PC-9 (cell line): ENCODE data around the gene TDRD7. TPM values are rescaled to one million over a fixed set of nuclear protein-coding genes. Genes with fewer than 3 reads are reported as not detected.

ENCODE experiments used
- BruUV-seq: library from RNA; stranded (reverse); fragments of 400-500 nt; replicated peaks from 2 replicates; lab custom pipeline; 2021; lab: Mats Ljungman, UMichigan
- CTCF ChIA-PET: fragments of 300-600 bp; sonication (Branson Sonifier 250); formaldehyde crosslinking; loops from one replicate; lab custom pipeline; 2022; ENCODE audit warnings: antibody characterized with exemption; lab: Charles Lee
- POLR2A ChIA-PET: fragments of 300-600 bp; sonication (Branson Sonifier 250); formaldehyde crosslinking; loops from one replicate; lab custom pipeline; 2022; ENCODE audit warnings: antibody characterized with exemption; ENCODE audit not compliant: unreplicated experiment; lab: Charles Lee
- DNase-seq, 2 experiments: peaks; one replicate each; pipeline versions ENCODE4 v3.0.0 to v3.0.0-alpha.2; 2015 to 2022; ENCODE audit warnings: mixed read lengths in 1 of 2
- H2AFZ ChIP-seq: fragments of 200-600 bp; sonication (generic); 2 replicates; pipeline ENCODE4 v1.8.1; 2017; ENCODE audit warnings: antibody characterized with exemption
- H3F3A ChIP-seq: fragments of 200-600 bp; sonication (generic); 2 replicates; pipeline ENCODE4 v1.8.1; 2017; ENCODE audit warnings: antibody characterized with exemption, mild to moderate bottlenecking, low read depth; ENCODE audit not compliant: insufficient read depth
- H3K27ac ChIP-seq: fragments of 200-600 bp; sonication (generic); 2 replicates; pipeline ENCODE4 v1.6.1; 2016; ENCODE audit warnings: mixed run types
- H3K27me3 ChIP-seq: fragments of 200-600 bp; sonication (generic); 2 replicates; pipeline ENCODE4 v1.6.1; 2016; ENCODE audit warnings: low read depth, mixed run types; ENCODE audit not compliant: insufficient read depth
- H3K36me3 ChIP-seq: fragments of 200-600 bp; sonication (generic); 2 replicates; pipeline ENCODE4 v1.6.1; 2016; ENCODE audit warnings: low read depth, mixed run types
- H3K4me1 ChIP-seq: fragments of 200-600 bp; sonication (generic); replicated peaks from 2 replicates; pipeline ENCODE4 v1.6.1; 2016; ENCODE audit warnings: mixed run types; ENCODE audit not compliant: insufficient read depth
- H3K4me2 ChIP-seq: fragments of 200-600 bp; sonication (generic); 2 replicates; pipeline ENCODE4 v1.6.1; 2017; ENCODE audit warnings: mixed run types
- H3K4me3 ChIP-seq: fragments of 200-600 bp; sonication (generic); 2 replicates; pipeline ENCODE4 v1.6.1; 2016; ENCODE audit warnings: mixed run types
- H3K79me2 ChIP-seq: fragments of 200-600 bp; sonication (generic); 2 replicates; pipeline ENCODE4 v1.6.1; 2017; ENCODE audit warnings: low read depth, mixed run types
- H3K9me2 ChIP-seq: fragments of 200-600 bp; sonication (generic); 2 replicates; pipeline ENCODE4 v1.8.1; 2017; ENCODE audit warnings: mild to moderate bottlenecking; ENCODE audit not compliant: insufficient read depth
- H3K9me3 ChIP-seq: fragments of 200-600 bp; sonication (generic); 2 replicates; pipeline ENCODE4 v1.8.1; 2016; ENCODE audit warnings: low read depth; ENCODE audit not compliant: insufficient read depth
- H4K20me1 ChIP-seq: fragments of 200-600 bp; sonication (generic); 2 replicates; pipeline ENCODE4 v1.8.1; 2017; ENCODE audit not compliant: insufficient read depth
- EZH2 ChIP-seq: fragments of 200-600 bp; sonication (generic); IDR thresholded peaks from 2 replicates; pipeline ENCODE4 v1.8.0; 2017; ENCODE audit warnings: antibody characterized with exemption, low read depth
- intact Hi-C: fragments of 100-400 bp; cut with micrococcal nuclease; formaldehyde crosslinking; loops from one replicate; pipeline ENCODE4 v1.10.0; 2022; ENCODE audit not compliant: unreplicated experiment
- total RNA-seq: library from RNA; stranded (reverse); gene quantifications from 2 replicates; pipeline ENCODE4 v1.2.3, GENCODE V29; 2021
- TF ChIP-seq, protein P1 (sequence below): fragments of 200-600 bp; sonication (generic); conservative IDR thresholded peaks from 2 replicates; pipeline ENCODE4 v1.6.1; 2017; ENCODE audit warnings: mixed run types, antibody characterized with exemption, mild to moderate bottlenecking, moderate library complexity

Gene TDRD7
- total RNA-seq, 1 experiment from 2014 or later = 14.2 TPM

DNA sequence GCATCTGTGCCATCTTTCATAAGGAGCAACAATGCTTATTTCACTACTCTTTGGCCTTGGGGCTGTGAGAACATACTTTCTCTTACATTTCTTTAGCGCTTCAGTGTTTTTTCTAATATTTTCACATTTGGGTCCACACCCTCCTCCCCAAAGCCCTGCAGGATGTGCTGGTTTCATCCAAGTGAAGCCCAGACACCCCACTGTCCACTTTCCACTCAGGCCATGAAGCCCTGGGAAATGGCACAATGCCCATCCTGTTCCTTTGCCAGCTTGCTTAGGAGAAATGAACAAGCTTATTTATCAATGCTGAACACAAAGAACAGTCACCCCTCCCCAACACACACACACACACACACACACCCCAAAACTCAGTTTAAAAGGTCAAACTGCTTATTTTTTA, 72.2 kb downstream of the TDRD7 start:
- Histone ChIP-seq H3K4me3 (no peak overlapping the region), H3F3A (no peaks in the 10 kb centered on the region), H3K27me3 (no peaks in the 10 kb centered on the region), H3K4me2 (no peak overlapping the region), H3K9me2 (no peaks in the 10 kb centered on the region), H3K4me1 (no peaks in the 10 kb centered on the region), H4K20me1 (no peaks in the 10 kb centered on the region), H3K36me3 (no peaks in the 10 kb centered on the region; the same call in 1 of the 2 replicates), H2AFZ (no peak overlapping the region), H3K9me3 (peaks cover 3% of the 10 kb centered on the region; the same call in 1 of the 2 replicates), H3K27ac (no peak overlapping the region), H3K79me2 (no peaks in the 10 kb centered on the region)
- TF ChIP-seq, protein P1, sequence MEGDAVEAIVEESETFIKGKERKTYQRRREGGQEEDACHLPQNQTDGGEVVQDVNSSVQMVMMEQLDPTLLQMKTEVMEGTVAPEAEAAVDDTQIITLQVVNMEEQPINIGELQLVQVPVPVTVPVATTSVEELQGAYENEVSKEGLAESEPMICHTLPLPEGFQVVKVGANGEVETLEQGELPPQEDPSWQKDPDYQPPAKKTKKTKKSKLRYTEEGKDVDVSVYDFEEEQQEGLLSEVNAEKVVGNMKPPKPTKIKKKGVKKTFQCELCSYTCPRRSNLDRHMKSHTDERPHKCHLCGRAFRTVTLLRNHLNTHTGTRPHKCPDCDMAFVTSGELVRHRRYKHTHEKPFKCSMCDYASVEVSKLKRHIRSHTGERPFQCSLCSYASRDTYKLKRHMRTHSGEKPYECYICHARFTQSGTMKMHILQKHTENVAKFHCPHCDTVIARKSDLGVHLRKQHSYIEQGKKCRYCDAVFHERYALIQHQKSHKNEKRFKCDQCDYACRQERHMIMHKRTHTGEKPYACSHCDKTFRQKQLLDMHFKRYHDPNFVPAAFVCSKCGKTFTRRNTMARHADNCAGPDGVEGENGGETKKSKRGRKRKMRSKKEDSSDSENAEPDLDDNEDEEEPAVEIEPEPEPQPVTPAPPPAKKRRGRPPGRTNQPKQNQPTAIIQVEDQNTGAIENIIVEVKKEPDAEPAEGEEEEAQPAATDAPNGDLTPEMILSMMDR = no peak
- TF ChIP-seq EZH2 = no peak
- CTCF ChIA-PET = interaction anchor here (1.4 kb wide), 1 partner anchor 115 kb away, joined by 3 read pairs; no protein-coding TSS in a partner anchor
- POLR2A ChIA-PET = no interaction called here
- no peak for DNase-seq
- no TSS peak for BruUV-seq
- intact Hi-C loops = no loop called here

DNA sequence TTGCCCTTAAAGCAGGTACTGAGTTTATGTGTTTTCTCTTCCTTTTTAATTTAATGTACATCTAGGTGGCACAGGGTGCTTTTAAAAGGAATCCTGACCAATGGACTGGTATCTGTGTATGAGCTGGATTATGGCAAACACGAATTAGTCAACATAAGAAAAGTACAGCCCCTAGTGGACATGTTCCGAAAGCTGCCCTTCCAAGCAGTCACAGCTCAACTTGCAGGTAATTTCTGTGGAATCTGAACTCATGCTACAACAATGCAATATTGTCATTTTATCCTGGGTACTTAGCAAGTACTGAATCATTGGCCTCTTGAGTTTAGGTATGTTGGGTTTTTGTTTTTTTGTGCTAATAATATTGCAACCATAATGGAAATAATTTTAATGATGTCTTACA, 75.2 kb downstream of the TDRD7 start:
- Histone ChIP-seq H3K79me2 (no peaks in the 10 kb centered on the region), H2AFZ (no peak overlapping the region), H3K27ac (no peak overlapping the region), H3K9me3 (peaks cover 1% of the 10 kb centered on the region; the same call in 1 of the 2 replicates), H3K9me2 (no peaks in the 10 kb centered on the region), H3K36me3 (no peaks in the 10 kb centered on the region; the same call in 1 of the 2 replicates), H3K4me2 (no peak overlapping the region), H3F3A (no peaks in the 10 kb centered on the region), H4K20me1 (no peaks in the 10 kb centered on the region), H3K4me3 (no peak overlapping the region), H3K4me1 (no peaks in the 10 kb centered on the region), H3K27me3 (no peaks in the 10 kb centered on the region)
- ChIA-PET CTCF (no interaction called here), POLR2A (no interaction called here)
- BruUV-seq = no TSS peak
- TF ChIP-seq, protein P1 = peak; percentile 53
- no peak for TF ChIP-seq EZH2
- peak in 1 of 2 experiments; percentile 51 for DNase-seq
- intact Hi-C loops = no loop called here

DNA sequence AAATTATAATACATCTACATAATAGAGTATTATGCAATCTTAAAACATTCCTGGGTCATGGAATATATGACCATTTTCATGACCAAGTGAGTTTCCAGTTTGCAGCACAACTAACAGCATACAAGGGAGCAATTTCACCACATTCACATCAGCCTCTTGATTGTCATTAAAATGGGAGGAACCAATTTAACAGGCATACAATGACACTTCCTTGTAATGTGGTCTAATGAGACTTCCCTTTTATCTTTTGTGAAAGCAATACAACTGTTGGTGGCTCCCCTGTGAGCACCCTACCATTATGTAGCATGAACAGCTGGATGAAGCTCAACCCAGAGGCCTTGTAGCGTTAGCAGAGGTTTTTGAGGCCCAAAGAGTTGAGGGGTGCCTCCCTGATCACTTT, 76.0 kb downstream of the TDRD7 start:
- H3K27me3 ChIP-seq = no peaks in the 10 kb centered on the region
- no peaks in the 10 kb centered on the region for H3K4me1 ChIP-seq
- H3K9me2 ChIP-seq = no peaks in the 10 kb centered on the region
- no peak overlapping the region for H3K4me3 ChIP-seq
- POLR2A ChIA-PET = no interaction called here
- intact Hi-C loops = no loop called here
- H3K27ac ChIP-seq = no peak overlapping the region
- no peak overlapping the region for H2AFZ ChIP-seq
- H3K9me3 ChIP-seq = no peaks in the 10 kb centered on the region
- no TSS peak for BruUV-seq
- H3K79me2 ChIP-seq = no peaks in the 10 kb centered on the region
- no peaks in the 10 kb centered on the region; the same call in 1 of the 2 replicates for H3K36me3 ChIP-seq
- H3K4me2 ChIP-seq = no peak overlapping the region
- CTCF ChIA-PET = no interaction called here
- TF ChIP-seq, protein P1 = no peak
- TF ChIP-seq EZH2 = no peak
- H3F3A ChIP-seq = no peaks in the 10 kb centered on the region
- DNase-seq = no peak
- H4K20me1 ChIP-seq = no peaks in the 10 kb centered on the region
